CD4-positive, alpha-beta T cell treated with Interleukin-6 for 4 hours (primary cell): ENCODE measurements around the gene UBE2D2.
A peak's percentile ranks its signal among the peaks of the same experiment; 100 is the strongest.
"Not testable (repeated sequence)": the region's sequence is repeated elsewhere in the genome, so short reads cannot be mapped to it uniquely, and the experiment has no call there.

Experiments
- DNase-seq: peaks from one replicate; pipeline ENCODE4 v3.0.0-alpha.2; 2020; ENCODE audit warnings: mixed read lengths

Gene UBE2D2

GRCh38 chr5:139560752-139561654 is at the start of gene UBE2D2:
UBE2D2 (plus strand) TSS chr5:139561339; CDS start chr5:139561792, 453 bp downstream.
- DNase-seq: peak; percentile 97

- no peak for DNase-seq
These were observed 48.3 kb upstream of the UBE2D2 start for GRCh38 chr5:139512786-139513390.

- peak; percentile 88 for DNase-seq
These were observed 47.7 kb upstream of the UBE2D2 start for GRCh38 chr5:139513434-139513833.

GRCh38 chr5:139513852-139514485 is 47.2 kb upstream of the UBE2D2 start:
- DNase-seq: no peak

- no peak for DNase-seq
These were observed 46.7 kb upstream of the UBE2D2 start for GRCh38 chr5:139514486-139514856.

GRCh38 chr5:139517683-139518564 is 43.2 kb upstream of the UBE2D2 start:
- DNase-seq: peak; percentile 93

GRCh38 chr5:139523635-139524445 is 37.3 kb upstream of the UBE2D2 start:
- DNase-seq: no peak

GRCh38 chr5:139524446-139524845 is 36.7 kb upstream of the UBE2D2 start:
- no peak for DNase-seq

- no peak for DNase-seq
These were observed 36.1 kb upstream of the UBE2D2 start for GRCh38 chr5:139524940-139525585.

GRCh38 chr5:139525586-139526308 is 35.4 kb upstream of the UBE2D2 start:
- DNase-seq: not testable (repeated sequence)

GRCh38 chr5:139526309-139527089 is 34.6 kb upstream of the UBE2D2 start:
- not testable (repeated sequence) for DNase-seq

GRCh38 chr5:139527090-139527470 is 34.1 kb upstream of the UBE2D2 start:
- DNase-seq: not testable (repeated sequence)

GRCh38 chr5:139527896-139528467 is 33.2 kb upstream of the UBE2D2 start:
- DNase-seq: not testable (repeated sequence)

GRCh38 chr5:139528695-139529094 is 32.4 kb upstream of the UBE2D2 start:
- DNase-seq: not testable (repeated sequence)

GRCh38 chr5:139530079-139530478 is 31.1 kb upstream of the UBE2D2 start:
- not testable (repeated sequence) for DNase-seq

GRCh38 chr5:139531772-139532169 is 29.4 kb upstream of the UBE2D2 start:
- no peak for DNase-seq

GRCh38 chr5:139543423-139543991 is 17.6 kb upstream of the UBE2D2 start:
- DNase-seq: peak; percentile 72

GRCh38 chr5:139546593-139546992 is 14.5 kb upstream of the UBE2D2 start:
- DNase-seq: not testable (repeated sequence)
